Liver (tissue), 9 donors: Measurements from ENCODE around the gene TNFSF12. TPM values are rescaled to one million over a fixed set of nuclear protein-coding genes. Genes with fewer than 3 reads are reported as not detected.

ENCODE experiments used
- DNase-seq: peaks from one replicate; pipeline ENCODE4 v3.0.0-alpha.2; 2017; ENCODE audit warnings: low spot score
- H3K27ac ChIP-seq, 2 donors: one replicate each; pipeline ENCODE4 v1.7.0; 2013; ENCODE audit warnings: inconsistent platforms in 2 of 2, low read length in 2 of 2, control low read depth in 1 of 2, low read depth in 1 of 2, mild to moderate bottlenecking in 1 of 2
- H3K27me3 ChIP-seq, 4 donors: one replicate each; pipeline versions ENCODE4 v1.6.1 to v1.7.0; 2013; ENCODE audit warnings: low read length in 3 of 4, inconsistent platforms in 1 of 4, mild to moderate bottlenecking in 1 of 4, moderate library complexity in 1 of 4; ENCODE audit not compliant: control insufficient read depth in 4 of 4, insufficient read depth in 4 of 4
- H3K36me3 ChIP-seq, 4 donors: one replicate each; pipeline versions ENCODE4 v1.6.1 to v1.7.0; 2013; ENCODE audit warnings: low read length in 3 of 4, mild to moderate bottlenecking in 3 of 4, low read depth in 1 of 4, moderate library complexity in 1 of 4; ENCODE audit not compliant: control insufficient read depth in 4 of 4, insufficient read depth in 3 of 4
- H3K4me1 ChIP-seq, 4 donors: one replicate each; pipeline versions ENCODE4 v1.6.1 to v1.7.0; 2013; ENCODE audit warnings: low read length in 3 of 4, mild to moderate bottlenecking in 3 of 4, moderate library complexity in 1 of 4; ENCODE audit not compliant: control insufficient read depth in 4 of 4, insufficient read depth in 4 of 4
- H3K4me3 ChIP-seq, 3 donors: one replicate each; pipeline versions ENCODE4 v1.6.1 to v1.7.0; 2013; ENCODE audit warnings: low read length in 3 of 3, control low read depth in 1 of 3, low read depth in 1 of 3, mild to moderate bottlenecking in 1 of 3
- H3K9ac ChIP-seq, 2 donors: one replicate each; pipeline ENCODE4 v1.7.0; 2013; ENCODE audit warnings: low read length in 2 of 2, mild to moderate bottlenecking in 2 of 2, moderate library complexity in 2 of 2, control low read depth in 1 of 2, low read depth in 1 of 2
- H3K9me3 ChIP-seq, 4 donors: one replicate each; pipeline versions ENCODE4 v1.6.1 to v1.7.0; 2013; ENCODE audit warnings: low read length in 3 of 4; ENCODE audit not compliant: control insufficient read depth in 4 of 4
- EGR1 ChIP-seq, 2 donors: IDR thresholded peaks; 2 replicates each; pipeline ENCODE4 v1.6.1; 2016 to 2018; ENCODE audit warnings: antibody characterized with exemption in 2 of 2, low read depth in 2 of 2
- FOXA1 ChIP-seq: IDR thresholded peaks from 2 replicates; pipeline ENCODE4 v1.6.1; 2016; ENCODE audit warnings: antibody characterized with exemption
- HNF4A ChIP-seq, 2 donors: conservative IDR thresholded peaks; 2 replicates each; pipeline ENCODE4 v1.6.1; 2016; ENCODE audit warnings: antibody characterized with exemption in 2 of 2, mild to moderate bottlenecking in 2 of 2
- HNF4G ChIP-seq: IDR thresholded peaks from 2 replicates; pipeline ENCODE4 v1.6.1; 2016; ENCODE audit warnings: antibody characterized with exemption
- JUND ChIP-seq, 2 donors: IDR thresholded peaks; 2 replicates each; pipeline ENCODE4 v1.6.1; 2016; ENCODE audit warnings: antibody characterized with exemption in 2 of 2
- NR2F2 ChIP-seq: IDR thresholded peaks from 2 replicates; pipeline ENCODE4 v1.6.1; 2016; ENCODE audit warnings: antibody characterized with exemption
- RAD21 ChIP-seq, 2 donors: IDR thresholded peaks; 2 replicates each; pipeline ENCODE4 v1.6.1; 2016; ENCODE audit warnings: antibody characterized with exemption in 2 of 2, mild to moderate bottlenecking in 2 of 2
- RXRA ChIP-seq, 2 donors: IDR thresholded peaks; 2 replicates each; pipeline ENCODE4 v1.6.1; 2017 to 2018; ENCODE audit warnings: antibody characterized with exemption in 2 of 2, mild to moderate bottlenecking in 1 of 2
- SP1 ChIP-seq: IDR thresholded peaks from 2 replicates; pipeline ENCODE4 v1.6.1; 2018; ENCODE audit warnings: antibody characterized with exemption, mild to moderate bottlenecking
- YY1 ChIP-seq: IDR thresholded peaks from 2 replicates; pipeline ENCODE4 v1.6.1; 2016; ENCODE audit warnings: antibody characterized with exemption, mild to moderate bottlenecking
- WGBS: extraction: QIAGEN DNeasy Blood & Tissue Kit; methylation state at CpG from one replicate; pipeline ENCODE4 v1.1.7; 2013; 5-methylcytosine and 5-hydroxymethylcytosine counted together
- polyA plus RNA-seq, 2 donors: library from polyadenylated mRNA; stranded (reverse) in 1 of 2; unstranded in 1 of 2; fragments of 200-250 nt in 1 of 2; fragments of >200 nt in 1 of 2; fragmentation: Nextera tagmentation in 1 of 2; extraction: Ambion mirVana in 1 of 2; gene quantifications; one replicate each; pipeline versions ENCODE4 v1.2.1 to v1.2.3, GENCODE V29; 2013 to 2015
- total RNA-seq, 2 donors: library from RNA; depleted of rRNA; stranded (reverse); fragments of >200 nt; gene quantifications; one replicate each; pipeline ENCODE4 v1.2.3, GENCODE V29; 2014
- TF ChIP-seq, protein P1 (sequence below): IDR thresholded peaks from 2 replicates; pipeline ENCODE4 v1.6.1; 2016; ENCODE audit warnings: antibody characterized with exemption, mild to moderate bottlenecking
- TF ChIP-seq, protein P2 (sequence below): IDR thresholded peaks from 2 replicates; pipeline ENCODE4 v1.6.1; 2016; ENCODE audit warnings: antibody characterized with exemption
- TF ChIP-seq, protein P3 (sequence below): IDR thresholded peaks from 2 replicates; pipeline ENCODE4 v1.6.1; 2016; ENCODE audit warnings: antibody characterized with exemption
- donor health status: healthy.
- donor health status: healthy.
- donor health status: healthy.
- donor health status: healthy.
- donor health status: healthy.

Gene TNFSF12
- total and polyA plus RNA-seq, 4 donors, result 4.2 to 13.1 (median 5.4) TPM

DNA sequence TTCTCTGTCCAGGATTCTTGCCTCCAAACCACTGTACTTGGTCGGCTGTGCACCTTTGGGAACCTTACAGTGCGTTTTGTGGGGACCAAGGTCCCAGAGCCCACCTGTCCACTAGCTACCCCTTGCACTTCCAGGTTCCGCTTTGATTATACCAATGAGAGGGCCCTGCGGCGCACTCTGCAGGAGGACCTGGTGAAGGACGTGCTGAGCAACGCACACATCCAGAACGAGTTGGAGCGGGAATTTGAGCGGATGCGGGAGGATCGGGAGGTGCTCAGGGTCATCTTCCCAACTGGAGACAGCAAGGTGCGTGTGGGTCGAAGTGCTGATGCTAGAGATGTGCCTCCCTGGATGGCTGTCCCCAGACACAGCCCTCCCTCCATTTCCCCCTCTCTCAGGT lies 45.9 kb upstream of the TNFSF12 start:
- Histone ChIP-seq H3K27me3 (no peaks in the 10 kb centered on the region), H3K9ac (no peak overlapping the region), H3K4me3 (no peak overlapping the region), H3K36me3 (peaks cover 37 to 89% (median 73%) of the 10 kb centered on the region in 4 donors), H3K4me1 (no peaks in the 10 kb centered on the region), H3K9me3 (no peaks in the 10 kb centered on the region), H3K27ac (no peak overlapping the region)
- DNase-seq, result no peak
- peak; percentile 44 to 65 for TF ChIP-seq RAD21 (IDR thresholded peaks at IDR 0.05)
- TF ChIP-seq, protein P1, sequence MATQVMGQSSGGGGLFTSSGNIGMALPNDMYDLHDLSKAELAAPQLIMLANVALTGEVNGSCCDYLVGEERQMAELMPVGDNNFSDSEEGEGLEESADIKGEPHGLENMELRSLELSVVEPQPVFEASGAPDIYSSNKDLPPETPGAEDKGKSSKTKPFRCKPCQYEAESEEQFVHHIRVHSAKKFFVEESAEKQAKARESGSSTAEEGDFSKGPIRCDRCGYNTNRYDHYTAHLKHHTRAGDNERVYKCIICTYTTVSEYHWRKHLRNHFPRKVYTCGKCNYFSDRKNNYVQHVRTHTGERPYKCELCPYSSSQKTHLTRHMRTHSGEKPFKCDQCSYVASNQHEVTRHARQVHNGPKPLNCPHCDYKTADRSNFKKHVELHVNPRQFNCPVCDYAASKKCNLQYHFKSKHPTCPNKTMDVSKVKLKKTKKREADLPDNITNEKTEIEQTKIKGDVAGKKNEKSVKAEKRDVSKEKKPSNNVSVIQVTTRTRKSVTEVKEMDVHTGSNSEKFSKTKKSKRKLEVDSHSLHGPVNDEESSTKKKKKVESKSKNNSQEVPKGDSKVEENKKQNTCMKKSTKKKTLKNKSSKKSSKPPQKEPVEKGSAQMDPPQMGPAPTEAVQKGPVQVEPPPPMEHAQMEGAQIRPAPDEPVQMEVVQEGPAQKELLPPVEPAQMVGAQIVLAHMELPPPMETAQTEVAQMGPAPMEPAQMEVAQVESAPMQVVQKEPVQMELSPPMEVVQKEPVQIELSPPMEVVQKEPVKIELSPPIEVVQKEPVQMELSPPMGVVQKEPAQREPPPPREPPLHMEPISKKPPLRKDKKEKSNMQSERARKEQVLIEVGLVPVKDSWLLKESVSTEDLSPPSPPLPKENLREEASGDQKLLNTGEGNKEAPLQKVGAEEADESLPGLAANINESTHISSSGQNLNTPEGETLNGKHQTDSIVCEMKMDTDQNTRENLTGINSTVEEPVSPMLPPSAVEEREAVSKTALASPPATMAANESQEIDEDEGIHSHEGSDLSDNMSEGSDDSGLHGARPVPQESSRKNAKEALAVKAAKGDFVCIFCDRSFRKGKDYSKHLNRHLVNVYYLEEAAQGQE, result no peak
- 91% methylated on average over 14 of the region's 14 CpGs for WGBS

DNA sequence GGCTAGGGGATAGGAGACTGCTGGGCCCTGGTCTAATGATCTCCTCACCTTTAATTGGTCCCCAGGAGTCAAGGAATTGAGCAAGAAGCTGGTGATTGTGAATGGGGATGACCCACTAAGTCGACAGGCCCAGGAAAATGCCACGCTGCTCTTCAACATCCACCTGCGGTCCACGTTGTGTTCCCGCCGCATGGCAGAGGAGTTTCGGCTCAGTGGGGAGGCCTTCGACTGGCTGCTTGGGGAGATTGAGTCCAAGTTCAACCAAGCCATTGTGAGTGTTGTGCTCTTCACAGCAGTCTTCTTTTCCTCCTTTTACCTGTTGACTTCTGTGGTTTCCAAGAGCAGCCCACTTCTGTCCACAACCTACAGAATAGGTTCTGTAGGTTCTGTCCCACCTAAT lies 45.3 kb upstream of the TNFSF12 start:
- Histone ChIP-seq H3K36me3 (peaks cover 37 to 89% (median 73%) of the 10 kb centered on the region in 4 donors), H3K9me3 (no peaks in the 10 kb centered on the region), H3K27ac (no peak overlapping the region), H3K9ac (no peak overlapping the region), H3K27me3 (no peaks in the 10 kb centered on the region), H3K4me1 (no peaks in the 10 kb centered on the region), H3K4me3 (no peak overlapping the region)
- no peak for DNase-seq
- 96% methylated on average over 8 of the region's 8 CpGs for WGBS
- no peak for TF ChIP-seq NR2F2
- no peak for TF ChIP-seq JUND (IDR thresholded peaks at IDR 0.05)
- TF ChIP-seq, protein P2, sequence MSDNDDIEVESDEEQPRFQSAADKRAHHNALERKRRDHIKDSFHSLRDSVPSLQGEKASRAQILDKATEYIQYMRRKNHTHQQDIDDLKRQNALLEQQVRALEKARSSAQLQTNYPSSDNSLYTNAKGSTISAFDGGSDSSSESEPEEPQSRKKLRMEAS, result no peak
- no peak for TF ChIP-seq HNF4A (conservative IDR thresholded peaks at IDR 0.05)
- no peak for TF ChIP-seq HNF4G
- TF ChIP-seq, protein P1, result no peak

DNA sequence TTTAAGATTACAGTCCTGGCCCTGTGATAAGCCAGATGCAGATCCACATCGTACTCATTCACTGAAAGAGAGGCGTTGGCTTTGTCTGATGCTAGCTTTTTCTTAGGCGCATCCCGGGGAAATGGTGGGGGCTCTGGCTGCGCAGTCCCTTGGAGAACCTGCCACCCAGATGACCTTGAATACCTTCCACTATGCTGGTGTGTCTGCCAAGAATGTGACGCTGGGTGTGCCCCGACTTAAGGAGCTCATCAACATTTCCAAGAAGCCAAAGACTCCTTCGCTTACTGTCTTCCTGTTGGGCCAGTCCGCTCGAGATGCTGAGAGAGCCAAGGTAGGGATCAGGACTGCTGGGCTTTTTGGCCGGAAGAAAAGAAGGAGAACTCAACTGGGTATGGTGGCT lies 40.7 kb upstream of the TNFSF12 start:
- H3K4me1 ChIP-seq, result no peaks in the 10 kb centered on the region
- H3K4me3 ChIP-seq, result no peak overlapping the region
- H3K9ac ChIP-seq, result no peak overlapping the region
- no peak overlapping the region for H3K27ac ChIP-seq
- H3K9me3 ChIP-seq, result no peaks in the 10 kb centered on the region
- no peaks in the 10 kb centered on the region for H3K27me3 ChIP-seq
- H3K36me3 ChIP-seq, result peaks cover 14 to 91% (median 65%) of the 10 kb centered on the region in 4 donors
- WGBS, result 91% methylated on average over 11 of the region's 11 CpGs
- no peak for TF ChIP-seq FOXA1
- TF ChIP-seq EGR1 (IDR thresholded peaks at IDR 0.05; ENCODE audit: low read depth in 2 of 2), result no peak
- TF ChIP-seq, protein P1, result no peak
- no peak for TF ChIP-seq SP1
- no peak for TF ChIP-seq NR2F2
- TF ChIP-seq, protein P3, sequence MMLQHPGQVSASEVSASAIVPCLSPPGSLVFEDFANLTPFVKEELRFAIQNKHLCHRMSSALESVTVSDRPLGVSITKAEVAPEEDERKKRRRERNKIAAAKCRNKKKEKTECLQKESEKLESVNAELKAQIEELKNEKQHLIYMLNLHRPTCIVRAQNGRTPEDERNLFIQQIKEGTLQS, result no peak
- no peak for TF ChIP-seq YY1
- TF ChIP-seq HNF4G, result no peak
- TF ChIP-seq RXRA (IDR thresholded peaks at IDR 0.05), result no peak
- TF ChIP-seq JUND (IDR thresholded peaks at IDR 0.05), result no peak
- DNase-seq, result no peak
